Kidney (tissue), 14 donors: ENCODE results near the gene RPL18. TPM values are rescaled to one million over a fixed set of nuclear protein-coding genes. Genes with fewer than 3 reads are reported as not detected.

Experiments
- DNase-seq, 5 donors: peaks; one replicate each; pipeline ENCODE4 v3.0.0-alpha.2; 2013 to 2020
- FAIRE-seq: peaks from 2 replicates; lab custom pipeline; 2012; peaks lifted over from hg19 to GRCh38; lab: Jason Lieb, UNC
- H3K27ac ChIP-seq, 2 donors: one replicate each; pipeline ENCODE4 v1.7.0; 2013; ENCODE audit warnings: low read depth in 2 of 2, low read length in 2 of 2, inconsistent platforms in 1 of 2
- H3K27me3 ChIP-seq: one replicate; pipeline ENCODE4 v1.7.1; 2013; ENCODE audit warnings: low read length, inconsistent platforms; ENCODE audit not compliant: control insufficient read depth, insufficient read depth
- H3K36me3 ChIP-seq, 3 donors: one replicate each; pipeline versions ENCODE4 v1.7.0 to v1.7.1; 2013; ENCODE audit warnings: low read length in 3 of 3, control low read depth in 1 of 3, inconsistent platforms in 1 of 3; ENCODE audit not compliant: insufficient read depth in 3 of 3, control insufficient read depth in 2 of 3
- H3K4me1 ChIP-seq, 3 donors: one replicate each; pipeline versions ENCODE4 v1.7.0 to v1.7.1; 2013; ENCODE audit warnings: low read length in 3 of 3, inconsistent platforms in 1 of 3, low read depth in 1 of 3; ENCODE audit not compliant: control insufficient read depth in 2 of 3, insufficient read depth in 2 of 3
- H3K4me3 ChIP-seq, 3 donors: one replicate each; pipeline versions ENCODE4 v1.7.0 to v1.8.1; 2013; ENCODE audit warnings: low read length in 3 of 3, control low read depth in 1 of 3, inconsistent platforms in 1 of 3
- H3K9ac ChIP-seq, 3 donors: one replicate each; pipeline versions ENCODE4 v1.7.0 to v1.7.1; 2013; ENCODE audit warnings: low read length in 3 of 3, control low read depth in 1 of 3, inconsistent platforms in 1 of 3
- H3K9me3 ChIP-seq, 3 donors: one replicate each; pipeline versions ENCODE4 v1.7.0 to v1.7.1; 2013; ENCODE audit warnings: low read length in 3 of 3, control low read depth in 1 of 3, inconsistent platforms in 1 of 3; ENCODE audit not compliant: control insufficient read depth in 2 of 3, insufficient read depth in 1 of 3
- intact Hi-C: fragments of 100-400 bp; cut with DNase I; formaldehyde crosslinking; loops from one replicate; pipeline ENCODE4 v1.11.1; 2022
- polyA plus RNA-seq: library from polyadenylated mRNA; stranded (reverse); fragments of 350-450 nt; fragmentation: Illumina TruSeq; extraction: RNeasy Lipid Tissue Mini Kit (QIAGEN cat#74804); gene quantifications from one replicate; pipeline ENCODE4 v1.2.3, GENCODE V29; 2014; ENCODE audit warnings: low read depth, low replicate concordance; ENCODE audit not compliant: insufficient read depth
- total RNA-seq: library from RNA; stranded (reverse); fragmentation: NEBNext Ultra II Directional; extraction: Animal tissue kit (Norgen Biotek cat#: 25700); gene quantifications from one replicate; pipeline ENCODE4 v1.2.1, GENCODE V29; 2021
- TF ChIP-seq, protein P1 (sequence below): IDR thresholded peaks from 3 replicates; pipeline ENCODE4 v1.5.1; 2012; ENCODE audit warnings: mild to moderate bottlenecking, moderate library complexity, borderline replicate concordance; ENCODE audit not compliant: insufficient read depth; ENCODE audit errors: extremely low read depth
- donor health status: control.
- donor health status: control.
- donor health status: control.
- donor health status: control.
- donor health status: control.
- donor health status: DM: yes; HTN: yes; CAD: no.
- donor health status: Normal renal cell carcinoma (clear cell type).

Gene RPL18
- total and polyA plus RNA-seq, 2 donors from 2014 or later = 986 to 1,596 TPM

GRCh38 chr19:48629599-48630295 is 10.8 kb upstream of the RPL18 start:
- Histone ChIP-seq H3K27ac (peak overlapping the region; percentile 43 to 48), H3K36me3 (peaks cover 0 to 6% (median 5%) of the 10 kb centered on the region in 3 donors), H3K27me3 (no peaks in the 10 kb centered on the region), H3K4me1 (peaks cover 4 to 30% (median 22%) of the 10 kb centered on the region in 3 donors), H3K9ac (no peak overlapping the region), H3K9me3 (no peaks in the 10 kb centered on the region), H3K4me3 (no peak overlapping the region)
- intact Hi-C loops = no loop called here
- TF ChIP-seq, protein P1, sequence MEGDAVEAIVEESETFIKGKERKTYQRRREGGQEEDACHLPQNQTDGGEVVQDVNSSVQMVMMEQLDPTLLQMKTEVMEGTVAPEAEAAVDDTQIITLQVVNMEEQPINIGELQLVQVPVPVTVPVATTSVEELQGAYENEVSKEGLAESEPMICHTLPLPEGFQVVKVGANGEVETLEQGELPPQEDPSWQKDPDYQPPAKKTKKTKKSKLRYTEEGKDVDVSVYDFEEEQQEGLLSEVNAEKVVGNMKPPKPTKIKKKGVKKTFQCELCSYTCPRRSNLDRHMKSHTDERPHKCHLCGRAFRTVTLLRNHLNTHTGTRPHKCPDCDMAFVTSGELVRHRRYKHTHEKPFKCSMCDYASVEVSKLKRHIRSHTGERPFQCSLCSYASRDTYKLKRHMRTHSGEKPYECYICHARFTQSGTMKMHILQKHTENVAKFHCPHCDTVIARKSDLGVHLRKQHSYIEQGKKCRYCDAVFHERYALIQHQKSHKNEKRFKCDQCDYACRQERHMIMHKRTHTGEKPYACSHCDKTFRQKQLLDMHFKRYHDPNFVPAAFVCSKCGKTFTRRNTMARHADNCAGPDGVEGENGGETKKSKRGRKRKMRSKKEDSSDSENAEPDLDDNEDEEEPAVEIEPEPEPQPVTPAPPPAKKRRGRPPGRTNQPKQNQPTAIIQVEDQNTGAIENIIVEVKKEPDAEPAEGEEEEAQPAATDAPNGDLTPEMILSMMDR = no peak
- FAIRE-seq = no peak
- DNase-seq = peak; percentile 78 to 90 (median 86)

- intact Hi-C loops = no loop called here
- Histone ChIP-seq H3K27ac (no peak overlapping the region), H3K4me1 (peaks cover 3 to 30% (median 20%) of the 10 kb centered on the region in 3 donors), H3K36me3 (peaks cover 0 to 6% (median 5%) of the 10 kb centered on the region in 3 donors), H3K9me3 (no peaks in the 10 kb centered on the region), H3K27me3 (no peaks in the 10 kb centered on the region), H3K9ac (no peak overlapping the region), H3K4me3 (no peak overlapping the region)
- TF ChIP-seq, protein P1 = no peak
- FAIRE-seq = no peak
- peak in 1 of 5 donors; percentile 80 for DNase-seq
Measured at GRCh38 chr19:48629297-48629598, 10.3 kb upstream of the RPL18 start.

DNA sequence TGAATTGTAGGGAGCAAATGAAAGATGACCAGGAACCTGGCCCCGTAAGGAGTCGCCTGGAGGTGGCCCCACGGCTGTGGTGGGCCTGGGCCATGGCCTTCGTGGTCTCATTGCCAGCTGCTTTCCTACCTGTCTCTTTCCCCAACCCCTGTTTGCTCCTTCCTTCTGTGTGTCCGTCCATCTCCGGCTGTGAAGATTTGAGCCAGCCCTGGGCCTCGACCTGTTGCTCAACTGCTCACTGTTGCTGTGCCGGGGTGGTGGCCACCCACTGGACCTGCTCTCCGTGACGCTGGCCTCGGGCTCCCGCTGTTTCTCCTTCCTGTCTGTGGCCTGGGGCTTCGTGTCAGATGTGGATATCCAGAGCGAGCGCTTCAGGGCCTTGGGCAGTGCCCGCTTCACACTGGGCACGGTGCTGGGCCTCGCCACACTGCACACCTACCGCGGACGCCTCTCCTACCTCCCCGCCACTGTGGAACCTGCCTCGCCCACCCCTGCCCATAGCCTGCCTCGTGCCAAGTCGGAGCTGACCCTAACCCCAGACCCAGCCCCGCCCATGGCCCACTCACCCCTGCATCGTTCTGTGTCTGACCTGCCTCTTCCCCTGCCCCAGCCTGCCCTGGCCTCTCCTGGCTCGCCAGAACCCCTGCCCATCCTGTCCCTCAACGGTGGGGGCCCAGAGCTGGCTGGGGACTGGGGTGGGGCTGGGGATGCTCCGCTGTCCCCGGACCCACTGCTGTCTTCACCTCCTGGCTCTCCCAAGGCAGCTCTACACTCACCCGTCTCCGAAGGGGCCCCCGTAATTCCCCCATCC is 9.7 kb upstream of the RPL18 start:
- FAIRE-seq = no peak
- peak in 2 of 5 donors; percentile 73 to 82 for DNase-seq
- TF ChIP-seq, protein P1 = no peak
- no peak overlapping the region for H3K9ac ChIP-seq
- no peaks in the 10 kb centered on the region for H3K27me3 ChIP-seq
- peaks cover 0 to 6% (median 5%) of the 10 kb centered on the region in 3 donors for H3K36me3 ChIP-seq
- intact Hi-C loops = no loop called here
- no peak overlapping the region for H3K27ac ChIP-seq
- H3K4me3 ChIP-seq = no peak overlapping the region
- H3K4me1 ChIP-seq = peaks cover 0 to 27% (median 16%) of the 10 kb centered on the region in 3 donors
- no peaks in the 10 kb centered on the region for H3K9me3 ChIP-seq
